HCT116 (cell line): Measurements from ENCODE around the gene ZSWIM5. TPM values are rescaled to one million over a fixed set of nuclear protein-coding genes. Genes with fewer than 3 reads are reported as not detected.

Experiments
- ATAC-seq: fragments of 200-7000 bp; cut with Tn5 transposase; 2 replicates; pipeline ENCODE4 v1.9.1; 2020; ENCODE audit warnings: mild to moderate bottlenecking, moderate library complexity
- BruUV-seq: library from RNA; stranded (reverse); fragments of 400-500 nt; replicated peaks from 2 replicates; lab custom pipeline; 2021; lab: Mats Ljungman, UMichigan
- CTCF ChIA-PET: fragments of 300-600 bp; sonication (Branson Sonifier 250); formaldehyde crosslinking; loops from one replicate; lab custom pipeline; 2021; ENCODE audit warnings: antibody characterized with exemption; lab: Charles Lee
- POLR2A ChIA-PET: fragments of 300-600, 350-600 bp; sonication (Branson Sonifier 250); formaldehyde crosslinking; loops from one replicate; lab custom pipeline; 2021; ENCODE audit warnings: antibody characterized with exemption; lab: Charles Lee
- RAD21 ChIA-PET, 2 experiments: fragments of 300-600 bp; sonication (Branson Sonifier 250); formaldehyde crosslinking; loops; one replicate each; lab custom pipeline; 2023; ENCODE audit warnings: low total read pairs in 2 of 2; ENCODE audit not compliant: uncharacterized antibody in 2 of 2, unreplicated experiment in 2 of 2, low non-redundant PET in 1 of 2; lab: Charles Lee
- DNase-seq: peaks from one replicate; pipeline ENCODE4 v3.0.0-alpha.2; 2010; ENCODE audit warnings: low read depth, low spot score
- H2AFZ ChIP-seq: fragments of 200-600 bp; shearing (Covaris generic), sonication (generic); 2 replicates; pipeline ENCODE4 v1.6.1; 2017; ENCODE audit warnings: low read depth, mixed run types, mixed read lengths, antibody characterized with exemption, low read length; ENCODE audit not compliant: poor library complexity, severe bottlenecking
- H3K27ac ChIP-seq: 2 replicates; pipeline ENCODE4 v1.5.1; 2012; ENCODE audit warnings: low read depth, low read length
- H3K27me3 ChIP-seq: fragments of 200-600 bp; sonication (generic); 2 replicates; pipeline ENCODE4 v1.6.1; 2016; ENCODE audit warnings: mixed run types, low read length, mixed read lengths; ENCODE audit not compliant: insufficient read depth
- H3K36me3 ChIP-seq, 2 experiments: fragments of 200-500 bp in 1 of 2; fragments of 200-600 bp in 1 of 2; sonication (Bioruptor generic) in 1 of 2; sonication (generic) in 1 of 2; 2 replicates each; pipeline versions ENCODE4 v1.5.1 to v1.6.1; 2014 to 2016; ENCODE audit warnings: low read length in 2 of 2, inconsistent platforms in 1 of 2, mixed read lengths in 1 of 2, mixed run types in 1 of 2; ENCODE audit not compliant: insufficient read depth in 2 of 2, control insufficient read depth in 1 of 2
- H3K4me1 ChIP-seq, 2 experiments: fragments of 200-600 bp in 1 of 2; sonication (generic) in 1 of 2; 2 replicates each; pipeline versions ENCODE4 v1.5.1 to v1.6.1; 2012 to 2017; ENCODE audit warnings: low read length in 2 of 2, inconsistent platforms in 1 of 2, mild to moderate bottlenecking in 1 of 2, mixed read lengths in 1 of 2, mixed run types in 1 of 2, moderate library complexity in 1 of 2; ENCODE audit not compliant: insufficient read depth in 2 of 2, control insufficient read depth in 1 of 2
- H3K4me2 ChIP-seq: fragments of 200-600 bp; sonication (generic); 2 replicates; pipeline ENCODE4 v1.6.1; 2017; ENCODE audit warnings: mixed run types, low read length, mixed read lengths
- H3K4me3 ChIP-seq, 2 experiments: fragments of 200-600 bp in 1 of 2; sonication (generic) in 1 of 2; replicated peaks in 1 of 2; 2 replicates each; pipeline ENCODE4 v1.5.1; 2011 to 2016; ENCODE audit warnings: low read length in 2 of 2, control low read depth in 1 of 2, low read depth in 1 of 2, mild to moderate bottlenecking in 1 of 2, mixed read lengths in 1 of 2, mixed run types in 1 of 2
- H3K79me2 ChIP-seq: fragments of 200-600 bp; sonication (generic); 2 replicates; pipeline ENCODE4 v1.6.1; 2017; ENCODE audit warnings: mild to moderate bottlenecking, mixed run types, low read length, moderate library complexity, mixed read lengths; ENCODE audit not compliant: insufficient read depth
- H3K9ac ChIP-seq: fragments of 200-600 bp; sonication (generic); 2 replicates; pipeline ENCODE4 v1.6.1; 2016; ENCODE audit warnings: low read length, mixed read lengths
- H3K9me2 ChIP-seq: fragments of 200-600 bp; sonication (generic), shearing (Covaris generic); 2 replicates; pipeline ENCODE4 v1.6.1; 2017; ENCODE audit warnings: mixed run types, mild to moderate bottlenecking, moderate library complexity; ENCODE audit not compliant: insufficient read depth
- H3K9me3 ChIP-seq, 2 experiments: fragments of 200-500 bp in 1 of 2; fragments of 200-600 bp in 1 of 2; sonication (Bioruptor generic) in 1 of 2; sonication (generic) in 1 of 2; 2 replicates each; pipeline ENCODE4 v1.6.1; 2014 to 2017; ENCODE audit warnings: low read length in 2 of 2, mixed read lengths in 2 of 2, inconsistent platforms in 1 of 2, low read depth in 1 of 2, mild to moderate bottlenecking in 1 of 2, mixed run types in 1 of 2, moderate library complexity in 1 of 2; ENCODE audit not compliant: control insufficient read depth in 1 of 2, insufficient read depth in 1 of 2
- H4K20me1 ChIP-seq: fragments of 200-600 bp; sonication (generic), shearing (Covaris generic); 2 replicates; pipeline ENCODE4 v1.6.1; 2017; ENCODE audit warnings: mixed run types, mild to moderate bottlenecking, moderate library complexity; ENCODE audit not compliant: insufficient read depth
- ATF3 ChIP-seq: IDR thresholded peaks from 2 replicates; pipeline ENCODE4 v1.6.1; 2012
- CTCF ChIP-seq, 3 experiments: fragments of 200-600 bp in 1 of 3; sonication (generic) in 1 of 3; IDR thresholded peaks in 2 of 3; conservative IDR thresholded peaks in 1 of 3; 2 replicates each; pipeline ENCODE4 v1.5.1; 2012 to 2017; ENCODE audit warnings: low read depth in 2 of 3, low read length in 2 of 3, antibody characterized with exemption in 1 of 3, borderline replicate concordance in 1 of 3, control low read depth in 1 of 3, mild to moderate bottlenecking in 1 of 3, mixed read lengths in 1 of 3, mixed run types in 1 of 3, moderate library complexity in 1 of 3; ENCODE audit not compliant: insufficient read depth in 1 of 3
- EGR1 ChIP-seq: IDR thresholded peaks from 2 replicates; pipeline ENCODE4 v1.6.1; 2012; ENCODE audit warnings: low read depth
- EZH2 ChIP-seq: fragments of 200-600 bp; sonication (generic); IDR thresholded peaks from 2 replicates; pipeline ENCODE4 v1.6.1; 2017; ENCODE audit warnings: antibody characterized with exemption, mixed run types
- EZH2phosphoT487 ChIP-seq: fragments of 200-600 bp; IDR thresholded peaks from 2 replicates; pipeline ENCODE4 v1.6.1; 2018; ENCODE audit warnings: antibody characterized with exemption, borderline replicate concordance
- POLR2A ChIP-seq: IDR thresholded peaks from 2 replicates; pipeline ENCODE4 v1.7.0; 2011; ENCODE audit warnings: borderline replicate concordance; ENCODE audit not compliant: insufficient read depth, insufficient read length; ENCODE audit errors: extremely low read depth
- POLR2AphosphoS5 ChIP-seq: IDR thresholded peaks from 2 replicates; pipeline ENCODE4 v1.6.1; 2011; ENCODE audit warnings: mild to moderate bottlenecking, low read depth, low read length, moderate library complexity
- RAD21 ChIP-seq: IDR thresholded peaks from 2 replicates; pipeline ENCODE4 v1.6.1; 2012; ENCODE audit warnings: low read depth, mild to moderate bottlenecking
- SP1 ChIP-seq: IDR thresholded peaks from 2 replicates; pipeline ENCODE4 v1.6.1; 2012; ENCODE audit warnings: low read depth
- TCF7L2 ChIP-seq: IDR thresholded peaks from 2 replicates; pipeline ENCODE4 v1.7.0; 2011; ENCODE audit warnings: borderline replicate concordance, inconsistent platforms; ENCODE audit not compliant: insufficient read depth, insufficient read length; ENCODE audit errors: extremely low read depth
- ZFX ChIP-seq: fragments of 450-650 bp; IDR thresholded peaks from 2 replicates; pipeline ENCODE4 v1.6.1; 2017
- ZNF274 ChIP-seq: fragments of 200-500 bp; sonication (Bioruptor generic); IDR thresholded peaks from 2 replicates; pipeline ENCODE4 v1.6.1; 2014; ENCODE audit warnings: mild to moderate bottlenecking, low read depth, low read length, inconsistent platforms
- intact Hi-C: fragments of 100-400 bp; cut with micrococcal nuclease; formaldehyde crosslinking; loops from 2 replicates; pipeline ENCODE4 v1.10.0; 2022
- total RNA-seq: library from RNA; stranded (reverse); gene quantifications from one replicate; pipeline ENCODE4 v1.2.1, GENCODE V29; 2021; ENCODE audit not compliant: unreplicated experiment
- TF ChIP-seq, protein P1 (sequence below): IDR thresholded peaks from 2 replicates; pipeline ENCODE4 v1.6.1; 2011; ENCODE audit warnings: mild to moderate bottlenecking, low read length, moderate library complexity; ENCODE audit not compliant: insufficient replicate concordance; ENCODE audit errors: extremely low read depth
- TF ChIP-seq, protein P2 (sequence below): IDR thresholded peaks from 2 replicates; pipeline ENCODE4 v1.6.1; 2012; ENCODE audit warnings: low read depth
- TF ChIP-seq, protein P3 (sequence below): IDR thresholded peaks from 2 replicates; pipeline ENCODE4 v1.6.1; 2012

The ZSWIM5 gene
- total RNA-seq, 1 experiment from 2014 or later: 1.1 TPM

DNA sequence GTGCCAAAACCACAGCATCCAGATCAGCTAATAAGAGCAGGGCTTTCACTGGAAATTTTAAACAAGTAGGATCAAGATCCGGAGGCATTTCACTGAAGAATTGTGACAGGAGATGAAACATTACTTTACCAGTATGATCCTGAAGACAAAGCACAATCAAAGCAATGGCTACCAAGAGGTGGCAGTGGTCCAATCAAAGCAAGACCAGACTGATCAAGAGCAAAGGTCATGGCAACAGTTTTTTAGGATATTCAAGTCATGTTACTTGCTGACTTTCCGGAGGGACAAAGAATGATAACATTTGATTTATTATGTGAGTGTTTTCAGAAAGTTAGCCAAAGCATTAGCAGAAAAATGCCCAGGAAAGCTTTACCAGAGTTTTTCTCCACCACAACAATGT lies 8.2 kb downstream of the ZSWIM5 start:
- TF ChIP-seq EZH2: no peak
- no peak for TF ChIP-seq ZFX
- no peak for TF ChIP-seq EZH2phosphoT487
- TF ChIP-seq ATF3: no peak
- no peak for TF ChIP-seq POLR2A
- TF ChIP-seq, protein P1, sequence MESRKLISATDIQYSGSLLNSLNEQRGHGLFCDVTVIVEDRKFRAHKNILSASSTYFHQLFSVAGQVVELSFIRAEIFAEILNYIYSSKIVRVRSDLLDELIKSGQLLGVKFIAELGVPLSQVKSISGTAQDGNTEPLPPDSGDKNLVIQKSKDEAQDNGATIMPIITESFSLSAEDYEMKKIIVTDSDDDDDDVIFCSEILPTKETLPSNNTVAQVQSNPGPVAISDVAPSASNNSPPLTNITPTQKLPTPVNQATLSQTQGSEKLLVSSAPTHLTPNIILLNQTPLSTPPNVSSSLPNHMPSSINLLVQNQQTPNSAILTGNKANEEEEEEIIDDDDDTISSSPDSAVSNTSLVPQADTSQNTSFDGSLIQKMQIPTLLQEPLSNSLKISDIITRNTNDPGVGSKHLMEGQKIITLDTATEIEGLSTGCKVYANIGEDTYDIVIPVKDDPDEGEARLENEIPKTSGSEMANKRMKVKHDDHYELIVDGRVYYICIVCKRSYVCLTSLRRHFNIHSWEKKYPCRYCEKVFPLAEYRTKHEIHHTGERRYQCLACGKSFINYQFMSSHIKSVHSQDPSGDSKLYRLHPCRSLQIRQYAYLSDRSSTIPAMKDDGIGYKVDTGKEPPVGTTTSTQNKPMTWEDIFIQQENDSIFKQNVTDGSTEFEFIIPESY: no peak
- no peak for TF ChIP-seq POLR2AphosphoS5
- TF ChIP-seq ZNF274: no peak
- no peak for TF ChIP-seq SP1
- no peak for TF ChIP-seq CTCF (IDR thresholded peaks at IDR 0.05 in 2 of 3, conservative IDR thresholded peaks at IDR 0.05 in 1 of 3; ENCODE audit: borderline replicate concordance in 1 of 3, insufficient read depth in 1 of 3, low read depth in 2 of 3, low read length in 2 of 3)
- no peak for TF ChIP-seq EGR1
- TF ChIP-seq RAD21: no peak
- TF ChIP-seq, protein P2, sequence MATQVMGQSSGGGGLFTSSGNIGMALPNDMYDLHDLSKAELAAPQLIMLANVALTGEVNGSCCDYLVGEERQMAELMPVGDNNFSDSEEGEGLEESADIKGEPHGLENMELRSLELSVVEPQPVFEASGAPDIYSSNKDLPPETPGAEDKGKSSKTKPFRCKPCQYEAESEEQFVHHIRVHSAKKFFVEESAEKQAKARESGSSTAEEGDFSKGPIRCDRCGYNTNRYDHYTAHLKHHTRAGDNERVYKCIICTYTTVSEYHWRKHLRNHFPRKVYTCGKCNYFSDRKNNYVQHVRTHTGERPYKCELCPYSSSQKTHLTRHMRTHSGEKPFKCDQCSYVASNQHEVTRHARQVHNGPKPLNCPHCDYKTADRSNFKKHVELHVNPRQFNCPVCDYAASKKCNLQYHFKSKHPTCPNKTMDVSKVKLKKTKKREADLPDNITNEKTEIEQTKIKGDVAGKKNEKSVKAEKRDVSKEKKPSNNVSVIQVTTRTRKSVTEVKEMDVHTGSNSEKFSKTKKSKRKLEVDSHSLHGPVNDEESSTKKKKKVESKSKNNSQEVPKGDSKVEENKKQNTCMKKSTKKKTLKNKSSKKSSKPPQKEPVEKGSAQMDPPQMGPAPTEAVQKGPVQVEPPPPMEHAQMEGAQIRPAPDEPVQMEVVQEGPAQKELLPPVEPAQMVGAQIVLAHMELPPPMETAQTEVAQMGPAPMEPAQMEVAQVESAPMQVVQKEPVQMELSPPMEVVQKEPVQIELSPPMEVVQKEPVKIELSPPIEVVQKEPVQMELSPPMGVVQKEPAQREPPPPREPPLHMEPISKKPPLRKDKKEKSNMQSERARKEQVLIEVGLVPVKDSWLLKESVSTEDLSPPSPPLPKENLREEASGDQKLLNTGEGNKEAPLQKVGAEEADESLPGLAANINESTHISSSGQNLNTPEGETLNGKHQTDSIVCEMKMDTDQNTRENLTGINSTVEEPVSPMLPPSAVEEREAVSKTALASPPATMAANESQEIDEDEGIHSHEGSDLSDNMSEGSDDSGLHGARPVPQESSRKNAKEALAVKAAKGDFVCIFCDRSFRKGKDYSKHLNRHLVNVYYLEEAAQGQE: no peak
- TF ChIP-seq, protein P3, sequence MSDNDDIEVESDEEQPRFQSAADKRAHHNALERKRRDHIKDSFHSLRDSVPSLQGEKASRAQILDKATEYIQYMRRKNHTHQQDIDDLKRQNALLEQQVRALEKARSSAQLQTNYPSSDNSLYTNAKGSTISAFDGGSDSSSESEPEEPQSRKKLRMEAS: no peak
- TF ChIP-seq TCF7L2: no peak
- intact Hi-C loops: no loop called here
- BruUV-seq: no TSS peak

More for the DNA sequence above, 8.2 kb downstream of the ZSWIM5 start:
- Histone ChIP-seq H3K4me1 (no peaks in the 10 kb centered on the region), H3K4me2 (no peak overlapping the region), H3K4me3 (no peak overlapping the region), H3K79me2 (no peaks in the 10 kb centered on the region), H4K20me1 (no peaks in the 10 kb centered on the region), H3K27me3 (no peaks in the 10 kb centered on the region), H3K27ac (no peak overlapping the region), H3K9me2 (no peaks in the 10 kb centered on the region), H3K9me3 (no peaks in the 10 kb centered on the region), H3K36me3 (no peaks in the 10 kb centered on the region), H2AFZ (no peak overlapping the region), H3K9ac (no peak overlapping the region)
- ATAC-seq: no peak
- ChIA-PET CTCF (no interaction called here), POLR2A (no interaction called here), RAD21 (no interaction called here)
- DNase-seq: no peak
